GM19463 (cell line): Measurements from ENCODE around the gene GLYATL1B.
"Not testable (repeated sequence)": the region's sequence is repeated elsewhere in the genome, so short reads cannot be mapped to it uniquely, and the experiment has no call there.

Experiments used
- ATAC-seq: cut with Tn5 transposase; IDR thresholded peaks from one replicate; pipeline ENCODE4 v1.9.1; 2021; ENCODE audit warnings: mild to moderate bottlenecking, moderate library complexity; ENCODE audit not compliant: unreplicated experiment

The GLYATL1B gene

GRCh38 chr11:59095972-59096575 is 10.0 kb downstream of the GLYATL1B start:
- ATAC-seq = not testable (repeated sequence)

DNA sequence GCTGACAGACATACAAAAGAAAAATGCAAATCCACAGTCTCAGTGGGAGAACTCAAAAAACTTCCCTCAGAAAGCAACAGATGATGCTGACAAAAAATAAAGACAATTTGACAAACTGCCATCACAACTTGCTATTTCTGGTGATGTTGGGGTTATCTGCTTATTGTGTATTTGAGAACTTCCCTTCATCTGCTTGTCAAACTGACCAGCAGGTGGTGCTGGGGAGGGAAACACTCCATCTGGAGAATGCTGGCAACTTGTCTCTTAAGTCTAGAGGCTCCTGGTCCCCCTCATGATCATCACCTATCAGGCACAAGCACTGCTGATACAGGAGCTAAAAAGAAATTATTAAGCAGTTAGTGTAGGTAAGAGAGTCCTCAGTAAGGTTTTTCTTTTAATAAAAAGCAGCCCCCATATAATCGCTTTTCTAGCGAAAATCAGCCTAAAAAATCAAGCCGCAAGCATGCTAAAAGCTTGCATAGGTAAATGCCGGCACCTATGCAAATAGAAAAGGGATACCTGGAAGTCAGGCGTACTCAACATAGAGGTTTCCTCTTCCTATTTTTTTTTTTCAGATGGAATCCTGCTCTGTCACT is 11.1 kb downstream of the GLYATL1B start:
- peak; percentile 34 for ATAC-seq

GRCh38 chr11:59097938-59098337 is 11.8 kb downstream of the GLYATL1B start:
- ATAC-seq = not testable (repeated sequence)

GRCh38 chr11:59102259-59102765 is 16.2 kb downstream of the GLYATL1B start:
- ATAC-seq = peak; percentile 62

GRCh38 chr11:59106363-59107336 is 20.5 kb downstream of the GLYATL1B start, which contains the start of gene FAM111B:
FAM111B (plus strand) TSS chr11:59107237; CDS start chr11:59109626, 2,389 bp downstream.
- peak; percentile 63 for ATAC-seq

- ATAC-seq = peak; percentile 28
Observed at GRCh38 chr11:59107721-59108120, 21.6 kb downstream of the GLYATL1B start.

DNA sequence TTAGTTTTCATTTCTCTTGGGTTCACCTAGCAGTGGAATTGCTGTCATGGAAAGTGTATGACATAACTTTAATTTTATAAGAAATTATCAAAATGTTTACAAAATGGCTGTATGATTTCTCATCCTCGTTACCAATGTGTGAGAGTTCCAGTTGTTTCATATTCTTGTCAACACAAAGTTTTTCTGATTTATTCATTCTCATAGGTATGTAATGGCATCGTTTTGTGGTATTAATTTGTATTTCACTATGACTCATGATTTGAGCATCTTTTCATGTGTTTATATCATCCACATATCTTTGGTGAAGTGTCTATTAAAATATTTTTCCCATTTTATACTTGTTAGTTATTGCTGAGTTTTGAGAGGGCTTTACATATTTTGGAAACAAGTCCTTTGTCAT is 26.4 kb downstream of the GLYATL1B start:
- ATAC-seq = no peak

DNA sequence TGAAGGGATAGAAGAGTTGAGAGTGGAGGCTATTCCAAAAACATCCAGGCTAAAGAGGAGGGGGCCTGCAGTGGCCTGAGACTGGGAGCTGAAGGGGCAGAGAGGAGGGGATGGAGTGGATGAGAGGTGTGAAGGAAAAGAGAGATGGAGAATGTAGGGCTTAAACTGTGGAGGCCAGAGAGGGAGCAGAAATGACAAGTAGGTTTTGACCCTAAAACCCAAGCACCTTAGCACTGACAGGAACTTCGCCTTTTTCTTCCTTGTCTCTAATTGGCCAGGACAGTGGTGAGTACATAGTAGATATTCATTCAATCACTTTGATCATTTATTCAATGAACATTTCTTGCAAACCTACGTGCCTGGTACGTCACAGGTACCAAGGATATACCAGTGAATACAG is 28.2 kb downstream of the GLYATL1B start:
- ATAC-seq = no peak

DNA sequence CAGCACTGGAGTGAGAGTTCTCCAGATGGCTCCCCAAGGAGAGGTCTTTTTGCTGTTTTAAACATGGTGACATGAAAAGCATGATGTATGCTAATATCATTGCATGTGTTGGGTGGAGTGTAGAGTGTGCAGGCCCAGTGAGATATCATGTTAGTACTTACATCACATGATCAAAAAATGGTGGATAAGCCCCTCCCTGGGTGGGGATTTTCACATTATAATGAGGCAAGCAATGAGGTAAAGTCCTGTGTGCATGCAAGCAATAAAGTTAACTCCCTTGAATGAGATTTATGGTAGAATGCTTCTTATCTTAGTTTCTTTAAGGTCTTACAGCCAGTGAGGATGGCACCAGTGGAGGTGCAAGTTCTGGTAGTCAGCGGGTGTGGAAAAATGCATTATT is 29.4 kb downstream of the GLYATL1B start:
- no peak for ATAC-seq

DNA sequence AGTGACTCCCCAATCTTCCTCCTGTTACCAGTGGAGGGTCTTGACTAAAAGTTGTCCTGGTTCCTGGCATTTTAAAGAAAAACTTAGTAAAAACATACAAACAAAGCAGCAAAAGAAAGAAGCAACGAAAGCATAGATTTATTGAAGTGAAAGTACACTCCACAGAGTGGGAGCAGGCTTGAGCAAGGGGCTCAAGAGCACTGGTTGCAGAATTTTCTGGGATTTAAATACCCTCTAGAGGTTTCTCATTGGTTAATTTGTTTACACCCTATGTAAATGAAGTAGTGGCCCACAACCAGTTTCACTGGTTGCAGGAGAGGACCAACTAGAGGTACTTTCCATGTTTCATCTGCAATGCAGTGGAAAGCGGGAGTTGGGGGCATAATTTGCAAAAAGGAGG is 31.7 kb downstream of the GLYATL1B start:
- ATAC-seq = no peak

GRCh38 chr11:59119826-59120225 is 33.7 kb downstream of the GLYATL1B start:
- no peak for ATAC-seq

- ATAC-seq = peak; percentile 99
Observed at GRCh38 chr11:59135648-59136461, 49.7 kb downstream of the GLYATL1B start.

DNA sequence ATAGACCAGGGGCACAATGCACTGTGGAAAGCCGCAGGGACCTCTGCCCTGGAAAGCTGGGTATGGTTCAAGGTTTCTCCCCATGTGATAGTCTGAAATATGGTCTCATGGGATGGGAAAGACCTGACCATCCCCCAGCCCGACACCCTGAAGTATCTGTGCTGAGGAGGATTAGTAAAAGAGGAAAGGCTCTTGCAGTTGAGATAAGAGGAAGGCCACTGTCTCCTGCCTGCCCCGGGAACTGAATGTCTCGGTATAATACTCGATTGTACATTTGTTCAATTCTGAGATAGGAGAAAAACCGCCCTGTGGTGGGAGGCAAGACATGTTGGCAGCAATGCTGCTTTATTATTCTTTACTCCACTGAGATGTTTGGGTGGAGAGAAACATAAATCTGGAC is 50.4 kb downstream of the GLYATL1B start:
- not testable (repeated sequence) for ATAC-seq

- ATAC-seq = no peak
Observed at GRCh38 chr11:59137190-59137589, 51.1 kb downstream of the GLYATL1B start.

DNA sequence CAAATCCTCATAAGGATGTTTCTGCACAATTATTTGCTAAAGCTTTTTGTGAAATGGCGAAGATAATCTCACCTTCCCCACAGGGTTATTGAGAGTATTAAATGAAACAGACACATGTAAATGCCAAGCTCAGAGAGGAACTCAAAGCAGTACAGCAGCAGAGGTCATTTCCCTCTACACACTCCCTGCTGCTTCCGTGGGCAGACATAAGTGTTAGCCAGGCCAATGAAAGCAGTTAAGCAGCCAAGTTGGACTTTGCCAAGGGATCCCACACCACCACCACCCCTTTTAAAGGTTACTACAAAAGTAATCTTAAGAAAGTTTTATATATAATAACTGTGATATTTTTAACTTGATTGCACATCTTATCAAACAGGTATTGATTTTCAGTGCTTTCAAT is 52.5 kb downstream of the GLYATL1B start:
- no peak for ATAC-seq

- ATAC-seq = no peak
Observed at GRCh38 chr11:59141191-59141590, 55.1 kb downstream of the GLYATL1B start.

DNA sequence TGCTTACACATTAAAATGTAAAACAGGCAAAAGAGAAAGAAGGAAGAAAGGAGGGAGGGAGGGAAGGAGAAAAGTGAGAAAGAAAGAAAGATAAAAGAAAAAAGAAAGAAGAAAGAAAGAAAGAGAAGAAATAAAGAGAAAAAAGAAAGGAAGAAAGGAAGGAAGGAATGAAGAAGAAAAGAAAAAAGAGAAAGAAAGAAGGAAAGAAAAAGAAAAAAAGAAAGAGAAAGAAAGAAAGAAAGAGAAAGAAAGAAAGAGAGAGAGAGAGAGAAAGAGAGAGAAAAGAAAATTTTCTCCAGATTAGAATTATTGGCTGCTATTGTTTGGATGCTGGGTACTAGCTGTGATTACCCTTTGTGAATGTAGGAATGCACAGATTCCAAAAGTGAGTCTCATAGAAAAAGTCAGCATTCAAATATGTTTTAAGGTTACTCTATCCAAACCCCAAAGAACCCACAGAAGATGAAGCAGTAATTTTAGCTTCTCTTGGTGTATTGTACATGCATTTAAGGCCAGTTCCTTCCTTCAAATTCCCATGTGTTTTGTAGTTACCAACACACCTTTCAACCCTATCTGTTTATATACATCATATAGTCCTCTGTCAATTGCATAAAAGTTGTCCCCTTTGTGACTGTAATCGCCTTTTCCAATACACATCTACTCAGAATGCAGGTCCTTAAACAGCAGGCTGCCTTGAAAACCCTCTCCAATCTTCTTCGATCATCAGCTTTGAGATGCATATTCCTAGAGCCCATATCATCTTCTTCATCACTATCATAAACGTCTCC is 55.8 kb downstream of the GLYATL1B start:
- no peak for ATAC-seq

GRCh38 chr11:59142530-59143507 is 56.7 kb downstream of the GLYATL1B start, which contains the start of gene FAM111A:
FAM111A (plus strand) TSS chr11:59142856; CDS start chr11:59148873, 6,017 bp downstream.
- ATAC-seq = peak; percentile 68
